ELF-1 (cell line): Measurements from ENCODE around the gene PLXDC2.

Source experiments
- DNase-seq: peaks from one replicate; pipeline ENCODE4 v3.0.0-alpha.2; 2016; ENCODE audit warnings: low read depth, low spot score

PLXDC2 gene

DNA sequence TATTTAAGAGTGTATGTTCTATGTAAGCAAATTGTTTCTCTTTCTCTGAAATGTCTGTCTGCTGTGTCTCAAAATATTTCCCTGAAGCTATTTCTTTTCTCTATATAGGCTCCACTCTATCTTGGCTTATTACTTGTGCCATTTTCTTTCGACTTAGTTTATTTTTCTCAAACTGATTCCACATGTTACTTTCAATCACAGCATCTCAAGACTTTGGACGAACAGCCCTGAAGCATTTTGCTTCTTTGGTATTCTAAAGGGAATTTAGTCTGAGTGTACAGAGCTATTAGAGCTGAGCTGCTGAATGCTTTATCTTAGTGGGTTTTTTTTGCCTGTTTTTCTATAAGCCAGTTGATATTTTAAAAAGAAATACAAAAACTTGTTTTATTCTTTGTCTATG is 95.7 kb downstream of the PLXDC2 start:
- no peak for DNase-seq

DNA sequence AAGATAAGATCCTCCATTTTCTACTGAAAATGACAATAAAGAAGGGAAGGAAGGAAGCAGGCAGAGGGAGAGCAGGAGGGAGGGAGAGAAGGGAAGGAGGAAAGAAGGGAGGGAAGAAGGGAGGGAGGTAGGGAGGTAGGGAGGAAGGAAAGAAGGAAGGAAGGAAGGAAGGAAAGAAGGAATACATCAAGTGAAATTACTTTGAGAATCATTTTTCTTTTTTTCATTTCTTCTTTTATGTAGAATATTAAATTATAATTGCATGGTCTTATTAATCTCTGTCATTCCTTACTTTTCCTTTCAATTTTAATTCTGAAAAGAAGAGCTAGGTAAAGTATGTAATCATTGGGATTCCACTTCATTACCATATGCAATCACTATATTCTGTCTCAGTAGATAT is 97.8 kb downstream of the PLXDC2 start:
- DNase-seq = no peak

DNA sequence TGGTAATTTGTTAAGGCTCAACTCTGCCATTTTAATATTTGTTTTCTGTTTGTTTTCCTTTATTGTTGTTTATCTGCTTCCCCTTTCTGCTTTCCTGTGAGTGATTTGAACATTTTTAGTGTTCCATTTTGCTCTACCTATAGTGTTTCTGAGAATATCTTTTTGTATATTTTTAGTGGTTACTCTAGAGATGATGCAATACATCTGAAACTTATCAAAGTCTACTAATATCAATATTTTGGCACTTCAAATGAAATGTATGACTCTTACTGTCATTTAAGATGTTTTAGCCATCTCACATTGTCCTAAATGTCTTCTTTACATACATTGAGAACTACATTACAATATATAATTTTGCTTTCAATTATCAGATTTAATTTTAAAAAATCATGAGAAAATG is 98.9 kb downstream of the PLXDC2 start:
- DNase-seq = no peak

DNA sequence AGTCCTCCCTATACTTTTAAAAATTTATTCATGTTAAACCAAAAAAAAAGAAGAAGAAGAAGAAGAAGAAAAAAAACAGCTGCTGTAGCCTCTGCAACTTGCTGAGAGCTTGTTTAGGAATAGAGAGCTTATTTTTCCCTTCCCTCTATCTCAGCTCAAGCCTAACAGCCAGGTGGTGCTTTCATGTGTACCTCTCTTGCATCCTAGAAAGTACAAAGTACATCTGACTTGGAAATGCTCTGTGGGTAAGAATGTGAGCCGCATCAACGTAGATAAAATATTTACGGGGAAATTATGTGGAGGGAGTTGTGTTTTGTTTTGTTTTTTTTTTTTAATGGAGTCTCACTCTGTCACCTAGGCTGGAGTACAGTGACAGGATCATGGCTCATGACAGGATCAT is 99.6 kb downstream of the PLXDC2 start:
- DNase-seq = no peak

DNA sequence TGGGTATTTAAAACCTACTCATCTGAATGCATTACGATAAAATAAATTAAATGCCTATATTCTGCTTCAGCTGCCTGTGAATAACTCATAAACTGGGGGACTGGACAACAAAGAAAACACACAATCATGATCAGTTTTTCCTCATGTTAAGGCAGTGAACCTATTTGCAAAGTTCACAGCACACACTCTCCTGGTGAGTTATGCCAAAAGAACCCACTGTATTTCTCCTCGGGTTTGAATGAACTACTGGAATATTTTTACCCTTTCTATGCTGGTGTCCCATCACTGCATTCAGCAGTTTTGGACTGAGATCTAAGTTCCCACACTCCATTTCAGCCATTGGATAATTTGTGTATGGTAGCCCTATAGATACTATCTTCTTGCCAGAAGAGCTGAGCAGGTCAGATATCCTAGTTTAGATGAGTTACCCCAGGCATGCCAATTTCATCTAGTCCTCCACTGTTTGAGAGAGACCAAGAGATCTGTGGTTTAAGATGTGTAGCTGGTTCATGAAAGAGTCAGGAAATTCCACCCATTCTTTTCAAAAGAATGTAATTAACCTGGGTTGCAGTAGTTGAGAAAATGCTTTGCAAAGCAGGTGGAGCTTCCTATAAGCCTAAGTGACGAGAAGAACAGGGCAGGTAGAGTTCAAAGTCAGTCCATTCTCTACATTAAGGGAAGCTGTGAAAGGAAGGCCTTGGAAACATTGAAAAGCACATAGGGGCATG is 101.7 kb downstream of the PLXDC2 start:
- no peak for DNase-seq

- no peak for DNase-seq
These were observed 102.6 kb downstream of the PLXDC2 start for GRCh38 chr10:19918794-19919193.

GRCh38 chr10:19919671-19920070 is 103.4 kb downstream of the PLXDC2 start:
- DNase-seq = no peak

GRCh38 chr10:19920075-19920726 is 104.0 kb downstream of the PLXDC2 start:
- DNase-seq = no peak

GRCh38 chr10:19921300-19922140 is 105.3 kb downstream of the PLXDC2 start:
- no peak for DNase-seq

DNA sequence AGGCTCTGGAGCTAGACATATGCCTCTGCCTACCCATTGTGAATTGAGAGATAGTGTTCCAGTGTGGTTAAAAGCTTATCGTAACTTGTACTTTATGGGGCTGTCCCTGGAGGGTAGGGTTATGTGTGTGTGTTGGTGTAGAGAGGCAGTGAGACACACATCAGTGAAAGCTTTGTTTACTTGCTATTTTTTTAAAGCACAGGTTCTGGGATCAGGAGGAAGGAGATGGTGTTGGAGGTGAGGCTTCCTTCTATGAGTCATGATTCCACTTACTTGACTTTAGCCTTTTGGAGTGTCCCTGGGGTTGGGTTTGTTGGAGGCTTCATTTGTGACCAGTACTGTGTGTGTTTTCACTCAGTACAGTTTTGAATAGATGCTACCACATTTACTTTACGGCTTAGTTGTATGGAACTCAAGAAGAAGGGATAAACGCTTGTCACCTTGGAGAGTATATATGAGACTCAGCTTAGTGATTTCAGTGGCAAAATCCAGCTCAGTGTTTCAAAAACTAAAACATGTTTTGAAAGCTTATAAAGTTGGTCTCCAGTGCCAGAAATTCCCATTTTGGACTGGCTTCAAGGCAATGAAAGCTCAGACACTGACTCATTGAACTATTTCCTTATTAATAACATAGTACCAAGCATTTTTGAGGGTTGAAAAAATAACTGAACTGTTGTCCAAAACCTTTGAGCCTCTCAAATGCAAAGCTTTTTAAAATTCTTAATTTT is 106.2 kb downstream of the PLXDC2 start:
- DNase-seq = no peak

- DNase-seq = no peak
These were observed 108.8 kb downstream of the PLXDC2 start for GRCh38 chr10:19925064-19925463.

DNA sequence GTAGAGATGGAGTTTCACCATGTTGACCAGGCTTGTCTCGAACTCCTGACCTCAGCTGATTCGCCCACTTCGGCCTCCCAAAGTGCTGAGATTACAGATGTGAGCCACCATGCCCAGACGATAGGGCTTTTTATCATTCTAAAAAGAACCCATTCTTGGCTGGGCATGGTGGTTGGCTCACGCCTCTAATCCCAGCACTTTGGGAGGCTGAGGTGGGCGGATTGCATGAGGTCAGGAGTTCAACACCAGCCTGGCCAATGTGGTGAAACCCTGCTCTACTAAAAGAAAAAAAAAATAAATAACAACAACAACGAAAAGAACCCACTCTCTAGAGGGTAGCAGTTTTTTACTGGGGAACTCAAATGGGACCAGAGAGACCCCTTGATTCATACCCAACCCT is 112.7 kb downstream of the PLXDC2 start:
- no peak for DNase-seq

GRCh38 chr10:19929506-19930140 is 113.4 kb downstream of the PLXDC2 start:
- no peak for DNase-seq

DNA sequence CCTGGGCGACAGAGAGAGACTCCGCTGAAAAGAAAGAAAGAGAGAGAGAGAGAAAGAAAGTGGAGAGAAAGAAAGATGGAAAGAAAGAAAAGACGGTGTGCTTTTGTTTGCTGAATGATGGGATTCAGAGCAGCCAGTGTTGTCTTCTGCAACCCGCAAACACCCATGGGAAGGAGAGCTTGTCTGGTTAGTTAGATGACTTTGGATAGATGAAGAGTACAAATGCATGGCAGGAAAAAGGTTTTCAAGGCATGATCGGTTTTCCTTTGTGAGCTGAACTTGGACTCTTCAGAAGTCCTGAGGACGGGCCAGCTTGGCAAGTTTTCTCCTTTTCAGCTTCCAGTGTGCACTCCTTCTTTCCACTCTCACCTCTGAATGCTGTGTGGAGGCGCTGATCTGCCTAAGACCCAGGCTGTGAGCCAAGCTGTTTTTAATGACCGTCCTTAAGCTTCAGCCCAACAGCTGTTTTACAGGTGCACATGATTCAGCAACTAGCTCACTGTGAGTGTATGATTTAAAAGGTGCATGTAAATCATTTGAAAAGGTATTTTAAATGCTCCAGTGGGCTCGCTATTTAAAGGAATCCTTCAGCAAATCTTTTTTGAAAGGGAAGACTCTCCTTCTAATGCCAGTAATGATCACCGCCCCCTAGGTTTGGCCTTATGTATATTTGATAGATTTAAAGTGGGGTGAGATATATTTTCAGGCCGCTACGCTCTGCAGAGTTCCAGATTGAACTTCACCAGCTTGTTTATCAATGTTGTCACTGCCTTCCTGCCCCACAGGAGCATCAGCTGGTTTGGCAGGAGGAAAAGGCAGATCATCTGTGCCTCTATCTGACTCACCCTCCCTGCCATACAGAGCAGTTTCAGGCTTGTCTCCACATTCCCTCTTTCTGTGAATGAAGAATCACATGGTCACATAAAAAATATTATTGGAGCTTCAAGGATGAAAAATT is 115.0 kb downstream of the PLXDC2 start:
- DNase-seq = no peak

- no peak for DNase-seq
These were observed 115.8 kb downstream of the PLXDC2 start for GRCh38 chr10:19931894-19932590.

DNA sequence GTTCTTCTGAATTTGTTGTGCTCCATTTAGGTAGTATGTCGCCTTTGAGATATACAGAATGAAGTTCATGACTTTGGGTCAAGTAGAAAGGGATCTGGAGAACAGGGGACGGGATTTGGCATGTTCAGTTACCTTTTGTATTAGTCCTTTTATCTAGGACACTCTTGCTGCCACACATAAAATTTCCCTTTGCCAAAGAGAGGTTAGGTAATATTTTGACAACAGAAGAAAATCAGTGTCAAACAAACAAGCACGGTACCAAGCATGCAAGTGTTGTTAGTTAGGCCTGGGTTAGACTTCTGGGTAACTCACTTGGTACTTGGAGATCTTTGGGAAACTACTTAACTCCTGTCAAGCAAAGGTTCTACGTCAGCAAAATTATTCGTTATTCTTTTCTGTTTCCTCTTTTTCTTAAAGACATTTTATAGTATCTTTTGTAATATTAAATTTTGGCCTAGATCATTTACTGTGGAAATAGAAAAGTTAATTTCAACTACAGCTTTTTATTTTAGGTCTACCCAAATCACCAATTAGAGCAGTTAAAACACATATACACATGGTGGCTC is 116.7 kb downstream of the PLXDC2 start:
- no peak for DNase-seq

DNA sequence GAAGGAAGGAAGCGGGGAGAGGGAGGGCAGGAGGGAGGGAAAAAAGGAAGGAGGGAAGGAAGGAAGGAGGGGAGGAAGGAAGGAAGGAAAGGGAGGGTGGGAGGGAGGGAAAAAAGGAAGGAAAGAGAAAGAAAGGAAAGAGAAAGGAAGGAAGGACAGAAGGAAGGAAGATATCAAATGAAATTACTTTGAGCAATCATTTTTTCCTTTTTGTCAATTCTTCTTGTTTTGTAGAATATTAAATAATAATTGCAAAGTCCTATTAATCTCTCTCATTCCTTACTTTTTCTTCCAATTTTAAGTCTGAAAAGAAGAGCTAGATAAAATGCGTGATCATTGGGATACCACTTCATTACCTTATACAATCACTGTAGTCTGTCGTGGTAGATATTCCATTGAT is 117.5 kb downstream of the PLXDC2 start:
- DNase-seq = no peak

DNA sequence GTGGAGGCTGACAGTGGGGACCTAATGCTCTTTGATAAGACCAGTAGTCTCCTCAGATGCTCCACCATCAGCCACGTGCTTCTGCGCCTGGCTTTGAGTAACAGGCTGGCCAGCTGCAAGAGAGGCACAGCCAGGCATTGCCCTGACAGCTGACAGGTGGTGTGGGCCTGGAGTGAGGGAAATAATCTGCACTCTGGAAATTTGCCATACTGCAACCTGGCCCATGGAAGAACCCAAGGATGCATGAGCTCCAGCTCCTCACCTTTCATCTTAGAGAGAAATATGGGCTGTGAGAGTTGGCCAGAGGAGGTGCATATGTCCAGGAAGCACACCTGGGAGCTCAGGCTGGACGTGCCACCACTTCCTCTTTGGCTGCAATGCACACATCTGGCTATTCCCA is 118.9 kb downstream of the PLXDC2 start:
- no peak for DNase-seq

DNA sequence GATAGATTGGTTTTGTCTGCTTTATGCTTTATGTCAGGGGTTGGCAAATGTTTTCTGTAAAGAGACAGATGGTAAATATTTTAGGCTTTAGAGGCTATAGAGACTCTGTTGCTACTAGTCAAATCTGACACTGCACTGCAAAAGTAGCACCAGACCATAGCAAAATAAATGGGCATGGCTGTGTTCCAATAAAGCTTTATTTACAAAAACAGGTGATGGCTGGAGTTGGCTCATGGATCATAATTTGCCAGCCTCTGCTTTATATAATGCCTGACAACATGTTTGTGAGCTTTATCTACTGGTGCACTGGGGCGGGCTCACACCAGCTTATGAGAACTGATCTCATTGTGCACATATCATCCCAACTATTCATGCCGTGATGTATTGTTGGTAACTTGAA is 120.1 kb downstream of the PLXDC2 start:
- DNase-seq = no peak
